K562 (cell line): Measurements from ENCODE around the gene HEATR1. TPM values are rescaled to one million over a fixed set of nuclear protein-coding genes. Genes with fewer than 3 reads are reported as not detected.
A peak's percentile ranks its signal among the peaks of the same experiment; 100 is the strongest.

Experiments used
- MTA1 ChIP-seq: fragments of 450-650 bp; IDR thresholded peaks from 2 replicates; pipeline ENCODE4 v1.6.1; 2017; ENCODE audit warnings: borderline replicate concordance
- NR4A1 ChIP-seq, 2 experiments: fragments of 250-450 bp in 1 of 2; fragments of 450-650 bp in 1 of 2; sonication (Bioruptor Pico) in 1 of 2; IDR thresholded peaks; 2 replicates each; pipeline versions ENCODE4 v1.4.0 to v1.6.1; 2016 to 2020; ENCODE audit warnings: mild to moderate bottlenecking in 2 of 2, missing compliant biosample characterization in 1 of 2, missing genetic modification characterization in 1 of 2, moderate library complexity in 1 of 2
- POLR2H ChIP-seq: IDR thresholded peaks from 2 replicates; pipeline ENCODE4 v1.6.1; 2016; ENCODE audit warnings: missing genetic modification characterization, low read depth, mild to moderate bottlenecking, control low read depth, missing compliant biosample characterization, moderate library complexity
- REST ChIP-seq, 2 experiments: fragments of 450-650 bp; formaldehyde crosslinking in 1 of 2; IDR thresholded peaks; 2 replicates each; pipeline versions ENCODE4 v1.4.0 to v1.6.1; 2014 to 2020; ENCODE audit warnings: mild to moderate bottlenecking in 2 of 2, borderline replicate concordance in 1 of 2, low read depth in 1 of 2
- RFX5 ChIP-seq: IDR thresholded peaks from 2 replicates; pipeline ENCODE4 v1.6.1; 2011; ENCODE audit warnings: low read depth, mild to moderate bottlenecking, improper control_type of control experiment, low read length
- YY1 ChIP-seq, 3 experiments: IDR thresholded peaks; 2 replicates each; pipeline ENCODE4 v1.6.1; 2011; ENCODE audit warnings: low read length in 2 of 3, mild to moderate bottlenecking in 2 of 3, moderate library complexity in 2 of 3, borderline replicate concordance in 1 of 3, control low read depth in 1 of 3, low read depth in 1 of 3; ENCODE audit not compliant: insufficient read depth in 3 of 3, insufficient replicate concordance in 2 of 3, control insufficient read depth in 1 of 3, insufficient read length in 1 of 3; ENCODE audit errors: extremely low read depth in 1 of 3
- ZEB2 ChIP-seq: fragments of 450-650 bp; IDR thresholded peaks from 2 replicates; pipeline ENCODE4 v1.6.1; 2016
- ZKSCAN3 ChIP-seq: fragments of 250-450 bp; sonication (Bioruptor Pico); IDR thresholded peaks from 2 replicates; pipeline ENCODE4 v1.4.0; 2020
- ZNF197 ChIP-seq: fragments of 200-800 bp; sonication (Bioruptor generic); IDR thresholded peaks from 2 replicates; pipeline ENCODE4 v1.6.1; 2016; ENCODE audit warnings: low read depth, missing genetic modification characterization, missing compliant biosample characterization
- polyA plus RNA-seq, 8 experiments: library from polyadenylated mRNA; depleted of rRNA in 4 of 8; stranded (reverse) in 5 of 8; unstranded in 3 of 8; fragments of >200 nt; fragmentation: Nextera tagmentation in 2 of 8; fragmentation: Illumina TruSeq in 1 of 8; extraction: Ambion mirVana in 2 of 8; extraction: Trizol in 1 of 8; gene quantifications; 2 replicates each; pipeline versions ENCODE4 v1.2.1 to v1.2.3, GENCODE V29; 2011 to 2014; ENCODE audit warnings: inconsistent platforms in 1 of 8, missing spikeins in 1 of 8
- total RNA-seq, 7 experiments: library from RNA; depleted of rRNA in 6 of 7; stranded (reverse); fragments of >200 nt in 6 of 7; fragmentation: Illumina TruSeq in 2 of 7; extraction: Trizol in 2 of 7; gene quantifications; 2 replicates each; pipeline versions ENCODE4 v1.2.1 to v1.2.3, GENCODE V29; 2011 to 2021; ENCODE audit warnings: low replicate concordance in 1 of 7
- TF ChIP-seq, protein P1 (sequence below): sonication (generic); formaldehyde crosslinking; IDR thresholded peaks from 2 replicates; pipeline ENCODE4 v1.8.0; 2022; ENCODE audit warnings: mild to moderate bottlenecking, missing genetic modification reagents, borderline replicate concordance
- TF ChIP-seq, protein P2 (sequence below), 2 experiments: fragments of 450-650 bp; conservative IDR thresholded peaks; 2 replicates each; pipeline ENCODE4 v1.6.1; 2017; ENCODE audit warnings: mild to moderate bottlenecking in 2 of 2, moderate library complexity in 2 of 2

Gene HEATR1
- total and polyA plus RNA-seq, 9 of the 15 experiments (the other 6 are each of a cell fraction or from before 2014, with no cell fraction given) = 28.3 to 108 (median 50.9) TPM

DNA sequence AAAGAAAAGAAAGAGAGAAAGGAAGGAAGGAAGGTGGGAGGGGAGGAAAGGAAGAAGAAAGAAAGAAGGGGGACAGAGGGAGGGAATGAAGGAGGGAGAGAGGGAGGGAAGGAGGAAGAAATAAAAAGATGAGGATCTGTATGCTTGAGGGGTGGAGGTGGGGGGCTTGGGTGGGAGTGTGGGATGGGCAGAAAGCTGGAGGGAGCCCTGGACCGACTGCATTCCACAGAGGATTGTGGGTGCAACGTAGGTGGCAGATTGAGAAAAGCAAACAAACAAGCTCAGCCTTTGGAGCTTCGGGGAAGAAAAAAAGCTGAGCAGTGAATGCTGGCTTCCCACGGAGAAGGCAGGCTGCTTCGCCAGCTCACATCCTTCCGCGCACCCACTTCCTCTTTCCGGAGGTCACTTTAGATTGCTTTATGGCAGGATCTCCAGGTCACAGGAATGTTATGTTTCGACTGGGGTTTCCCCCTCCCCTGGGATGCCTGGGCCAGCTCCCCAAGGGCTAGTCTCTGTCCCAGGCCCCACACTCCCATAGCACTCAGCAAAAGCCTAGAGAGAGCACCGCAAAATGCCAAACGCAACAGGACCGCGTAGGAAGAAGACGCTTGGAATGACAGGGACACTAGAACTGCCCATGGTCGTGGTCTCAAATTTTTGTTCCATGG, 101.2 kb downstream of the HEATR1 start (continued):
- TF ChIP-seq REST (IDR thresholded peaks at IDR 0.05; ENCODE audit: borderline replicate concordance) (no peak), REST (CRISPR knock-in tag; IDR thresholded peaks at IDR 0.05; ENCODE audit: low read depth) (0 out of 2 replicates have a peak, but pooled peaks have one; percentile 35), NR4A1 (CRISPR knock-in tag; IDR thresholded peaks at IDR 0.05) (peak; percentile 19; the same call in 1 of the 2 replicates), NR4A1 (tag; IDR thresholded peaks at IDR 0.05) (no peak), MTA1 (peak; percentile 87), YY1 (IDR thresholded peaks at IDR 0.05; ENCODE audit: borderline replicate concordance in 1 of 3, control insufficient read depth in 1 of 3, extremely low read depth in 1 of 3, insufficient read depth in 3 of 3, insufficient read length in 1 of 3, insufficient replicate concordance in 2 of 3, low read depth in 1 of 3, low read length in 2 of 3) (peak in 1 of 3 experiments; percentile 21), ZNF197 (CRISPR knock-in tag) (no peak), RFX5 (no peak), ZEB2 (no peak), POLR2H (tag) (no peak), ZKSCAN3 (CRISPR knock-in tag) (no peak)
- TF ChIP-seq, protein P1, sequence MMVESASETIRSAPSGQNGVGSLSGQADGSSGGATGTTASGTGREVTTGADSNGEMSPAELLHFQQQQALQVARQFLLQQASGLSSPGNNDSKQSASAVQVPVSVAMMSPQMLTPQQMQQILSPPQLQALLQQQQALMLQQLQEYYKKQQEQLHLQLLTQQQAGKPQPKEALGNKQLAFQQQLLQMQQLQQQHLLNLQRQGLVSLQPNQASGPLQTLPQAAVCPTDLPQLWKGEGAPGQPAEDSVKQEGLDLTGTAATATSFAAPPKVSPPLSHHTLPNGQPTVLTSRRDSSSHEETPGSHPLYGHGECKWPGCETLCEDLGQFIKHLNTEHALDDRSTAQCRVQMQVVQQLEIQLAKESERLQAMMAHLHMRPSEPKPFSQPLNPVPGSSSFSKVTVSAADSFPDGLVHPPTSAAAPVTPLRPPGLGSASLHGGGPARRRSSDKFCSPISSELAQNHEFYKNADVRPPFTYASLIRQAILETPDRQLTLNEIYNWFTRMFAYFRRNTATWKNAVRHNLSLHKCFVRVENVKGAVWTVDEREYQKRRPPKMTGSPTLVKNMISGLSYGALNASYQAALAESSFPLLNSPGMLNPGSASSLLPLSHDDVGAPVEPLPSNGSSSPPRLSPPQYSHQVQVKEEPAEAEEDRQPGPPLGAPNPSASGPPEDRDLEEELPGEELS (CRISPR knock-in tag) = no peak
- TF ChIP-seq, protein P2, sequence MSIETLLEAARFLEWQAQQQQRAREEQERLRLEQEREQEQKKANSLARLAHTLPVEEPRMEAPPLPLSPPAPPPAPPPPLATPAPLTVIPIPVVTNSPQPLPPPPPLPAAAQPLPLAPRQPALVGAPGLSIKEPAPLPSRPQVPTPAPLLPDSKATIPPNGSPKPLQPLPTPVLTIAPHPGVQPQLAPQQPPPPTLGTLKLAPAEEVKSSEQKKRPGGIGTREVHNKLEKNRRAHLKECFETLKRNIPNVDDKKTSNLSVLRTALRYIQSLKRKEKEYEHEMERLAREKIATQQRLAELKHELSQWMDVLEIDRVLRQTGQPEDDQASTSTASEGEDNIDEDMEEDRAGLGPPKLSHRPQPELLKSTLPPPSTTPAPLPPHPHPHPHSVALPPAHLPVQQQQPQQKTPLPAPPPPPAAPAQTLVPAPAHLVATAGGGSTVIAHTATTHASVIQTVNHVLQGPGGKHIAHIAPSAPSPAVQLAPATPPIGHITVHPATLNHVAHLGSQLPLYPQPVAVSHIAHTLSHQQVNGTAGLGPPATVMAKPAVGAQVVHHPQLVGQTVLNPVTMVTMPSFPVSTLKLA (conservative IDR thresholded peaks at IDR 0.05) = no peak
